ENCODE results near the gene FAM3B. TPM values are rescaled to one million over a fixed set of nuclear protein-coding genes. Genes with fewer than 3 reads are reported as not detected.

FAM3B gene, protein sequence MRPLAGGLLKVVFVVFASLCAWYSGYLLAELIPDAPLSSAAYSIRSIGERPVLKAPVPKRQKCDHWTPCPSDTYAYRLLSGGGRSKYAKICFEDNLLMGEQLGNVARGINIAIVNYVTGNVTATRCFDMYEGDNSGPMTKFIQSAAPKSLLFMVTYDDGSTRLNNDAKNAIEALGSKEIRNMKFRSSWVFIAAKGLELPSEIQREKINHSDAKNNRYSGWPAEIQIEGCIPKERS
- total RNA-seq: not detected in 2 replicates

GRCh38 chr21:41316200-41317062 lies at the start of gene FAM3B:
FAM3B (plus strand) TSS chr21:41316801; CDS start chr21:41316880, 79 bp downstream.

GRCh38 chr21:41361786-41362604 lies 45.4 kb downstream of the FAM3B start, which contains the start of gene MX2:
MX2 (plus strand) TSS chr21:41362027; CDS start chr21:41376907, 14,880 bp downstream.

Other genes starting within 250 kb of the FAM3B start
- 15.4 and 24.3 TPM in 2 replicates for gene BACE2, start 148.6 kb upstream of the FAM3B start, total RNA-seq
- 0.34 and 0.63 TPM in 2 replicates for gene MX2, start 45.2 kb downstream of the FAM3B start, total RNA-seq
- gene MX1, start 109.4 kb downstream of the FAM3B start, total RNA-seq: 3.6 and 8.1 TPM in 2 replicates
- not detected in 2 replicates for gene TMPRSS2, start 191.4 kb downstream of the FAM3B start, total RNA-seq